Progenitor cell of endocrine pancreas (in vitro differentiated cells): Measurements from ENCODE around the gene DPP9. TPM values are rescaled to one million over a fixed set of nuclear protein-coding genes. Genes with fewer than 3 reads are reported as not detected.
A peak's percentile ranks its signal among the peaks of the same experiment; 100 is the strongest.
"Not testable (repeated sequence)": the region's sequence is repeated elsewhere in the genome, so short reads cannot be mapped to it uniquely, and the experiment has no call there.

Source experiments
- DNase-seq: peaks from one replicate; pipeline ENCODE4 v3.0.0; 2021; ENCODE audit warnings: low spot score; ENCODE audit not compliant: unreplicated experiment
- H3K27ac Mint-ChIP-seq: 2 replicates; pipeline ENCODE4 v1.8.0; 2021; ENCODE audit warnings: mild to moderate bottlenecking, moderate library complexity, mixed read lengths
- H3K27me3 Mint-ChIP-seq: 2 replicates; pipeline ENCODE4 v1.8.0; 2021; ENCODE audit warnings: mixed read lengths
- H3K36me3 Mint-ChIP-seq: 2 replicates; pipeline ENCODE4 v1.8.0; 2022; ENCODE audit warnings: mixed read lengths; ENCODE audit not compliant: insufficient read depth
- H3K4me1 Mint-ChIP-seq: 2 replicates; pipeline ENCODE4 v1.8.0; 2021; ENCODE audit warnings: low read depth, mixed read lengths
- H3K4me3 Mint-ChIP-seq: 2 replicates; pipeline ENCODE4 v1.8.0; 2021; ENCODE audit warnings: low read depth, mild to moderate bottlenecking, moderate library complexity, mixed read lengths
- H3K9me3 Mint-ChIP-seq: 2 replicates; pipeline ENCODE4 v1.8.0; 2021; ENCODE audit warnings: low read depth, mixed read lengths
- CTCF ChIP-seq: fragments of 200-600 bp; sonication (generic); IDR thresholded peaks from one replicate; pipeline ENCODE4 v1.5.0; 2021; ENCODE audit warnings: antibody characterized with exemption, mild to moderate bottlenecking; ENCODE audit not compliant: unreplicated experiment
- total RNA-seq: library from RNA; stranded (reverse); gene quantifications from 2 replicates; pipeline ENCODE4 v1.2.1, GENCODE V29; 2021

DPP9 gene
- total RNA-seq, 1 donor from 2014 or later = 50.3 TPM

GRCh38 chr19:4717966-4718701 is 5.5 kb downstream of the DPP9 start:
- Mint-ChIP-seq H3K36me3 (peaks cover 10% of the 10 kb centered on the region), H3K4me1 (peaks cover 23% of the 10 kb centered on the region), H3K27ac (no peak overlapping the region), H3K4me3 (no peak overlapping the region), H3K27me3 (no peaks in the 10 kb centered on the region), H3K9me3 (no peaks in the 10 kb centered on the region)
- no peak for TF ChIP-seq CTCF
- no peak for DNase-seq

GRCh38 chr19:4717191-4717965 is 6.3 kb downstream of the DPP9 start:
- Mint-ChIP-seq H3K9me3 (no peaks in the 10 kb centered on the region), H3K27me3 (no peaks in the 10 kb centered on the region), H3K4me3 (no peak overlapping the region), H3K4me1 (peaks cover 16% of the 10 kb centered on the region), H3K36me3 (peaks cover 12% of the 10 kb centered on the region), H3K27ac (peak overlapping the region; percentile 69)
- no peak for DNase-seq
- no peak for TF ChIP-seq CTCF

- H3K27me3 Mint-ChIP-seq = no peaks in the 10 kb centered on the region
- TF ChIP-seq CTCF = no peak
- peaks cover 16% of the 10 kb centered on the region for H3K36me3 Mint-ChIP-seq
- DNase-seq = no peak
- no peaks in the 10 kb centered on the region for H3K9me3 Mint-ChIP-seq
- H3K4me3 Mint-ChIP-seq = peak overlapping the region; percentile 22
- H3K4me1 Mint-ChIP-seq = peaks cover 12% of the 10 kb centered on the region
- H3K27ac Mint-ChIP-seq = peak overlapping the region; percentile 79
Observed at GRCh38 chr19:4715529-4716221, 8.0 kb downstream of the DPP9 start.

- DNase-seq, H3K27me3 Mint-ChIP-seq: not testable (repeated sequence)
- peaks cover 14% of the 10 kb centered on the region for H3K36me3 Mint-ChIP-seq
Observed at GRCh38 chr19:4715178-4715528, 8.5 kb downstream of the DPP9 start.

GRCh38 chr19:4714016-4714415 is 9.6 kb downstream of the DPP9 start:
- Mint-ChIP-seq H3K4me3 (no peak overlapping the region), H3K9me3 (no peaks in the 10 kb centered on the region), H3K27me3 (no peaks in the 10 kb centered on the region), H3K27ac (no peak overlapping the region), H3K36me3 (peaks cover 15% of the 10 kb centered on the region), H3K4me1 (peaks cover 12% of the 10 kb centered on the region)
- TF ChIP-seq CTCF = no peak
- DNase-seq = no peak

More at GRCh38 chr19:4715178-4715528, 8.5 kb downstream of the DPP9 start:
- not testable (repeated sequence) for H3K27ac Mint-ChIP-seq, H3K9me3 Mint-ChIP-seq, H3K4me3 Mint-ChIP-seq
- H3K4me1 Mint-ChIP-seq = peaks cover 12% of the 10 kb centered on the region
